Testis (tissue), 2 donors: ENCODE data around the gene SPON1.

Source experiments
- CTCF ChIP-seq, 3 experiments: fragments of 450-650 bp in 2 of 3; fragments of 200-600 bp in 1 of 3; sonication (generic) in 1 of 3; IDR thresholded peaks; one replicate each; pipeline ENCODE4 v1.5.1; 2016 to 2019; ENCODE audit warnings: antibody characterized with exemption in 3 of 3, mild to moderate bottlenecking in 2 of 3, moderate library complexity in 1 of 3
- POLR2A ChIP-seq: fragments of 450-650 bp; IDR thresholded peaks from one replicate; pipeline ENCODE4 v1.6.1; 2017; ENCODE audit warnings: antibody characterized with exemption, mild to moderate bottlenecking, moderate library complexity

GRCh38 chr11:13952221-13952620 lies 10.3 kb upstream of the SPON1 start:
- TF ChIP-seq CTCF (IDR thresholded peaks at IDR 0.05), result no peak
- no peak for TF ChIP-seq POLR2A
